HEK293 (cell line): ENCODE results near the gene ATP4A.

Experiments used
- CTCF ChIP-seq: fragments of 450-650 bp; formaldehyde crosslinking; IDR thresholded peaks from 2 replicates; pipeline ENCODE4 v1.5.1; 2016; ENCODE audit warnings: missing biosample characterization, missing genetic modification characterization
- GFI1B ChIP-seq: fragments of 450-650 bp; formaldehyde crosslinking; IDR thresholded peaks from 2 replicates; pipeline ENCODE4 v1.5.1; 2016; ENCODE audit warnings: missing biosample characterization, missing genetic modification characterization
- GLIS1 ChIP-seq: fragments of 450-650 bp; formaldehyde crosslinking; IDR thresholded peaks from 2 replicates; pipeline ENCODE4 v1.5.1; 2016; ENCODE audit warnings: missing biosample characterization, missing genetic modification characterization
- HIC1 ChIP-seq: fragments of 450-650 bp; formaldehyde crosslinking; IDR thresholded peaks from 2 replicates; pipeline ENCODE4 v1.5.1; 2016; ENCODE audit warnings: missing biosample characterization, missing genetic modification characterization
- KLF8 ChIP-seq: fragments of 450-650 bp; formaldehyde crosslinking; IDR thresholded peaks from 2 replicates; pipeline ENCODE4 v1.5.1; 2016; ENCODE audit warnings: missing biosample characterization, missing genetic modification characterization
- PRDM10 ChIP-seq: fragments of 450-650 bp; formaldehyde crosslinking; IDR thresholded peaks from 2 replicates; pipeline ENCODE4 v1.5.1; 2016; ENCODE audit warnings: missing biosample characterization, missing genetic modification characterization
- TSHZ1 ChIP-seq: fragments of 450-650 bp; formaldehyde crosslinking; IDR thresholded peaks from 2 replicates; pipeline ENCODE4 v1.5.1; 2016; ENCODE audit warnings: missing biosample characterization, missing genetic modification characterization, borderline replicate concordance
- YY2 ChIP-seq: fragments of 450-650 bp; formaldehyde crosslinking; IDR thresholded peaks from 2 replicates; pipeline ENCODE4 v1.5.1; 2016; ENCODE audit warnings: missing biosample characterization, missing genetic modification characterization
- ZFHX2 ChIP-seq: fragments of 450-650 bp; formaldehyde crosslinking; conservative IDR thresholded peaks from 2 replicates; pipeline ENCODE4 v1.5.1; 2016; ENCODE audit warnings: missing biosample characterization, missing genetic modification characterization
- ZIC2 ChIP-seq: fragments of 450-650 bp; formaldehyde crosslinking; IDR thresholded peaks from 2 replicates; pipeline ENCODE4 v1.5.1; 2016; ENCODE audit warnings: missing biosample characterization, missing genetic modification characterization
- ZNF112 ChIP-seq: fragments of 450-650 bp; formaldehyde crosslinking; IDR thresholded peaks from 2 replicates; pipeline ENCODE4 v1.5.0; 2017; ENCODE audit warnings: missing biosample characterization, missing genetic modification characterization
- ZNF211 ChIP-seq: fragments of 450-650 bp; formaldehyde crosslinking; IDR thresholded peaks from 2 replicates; pipeline ENCODE4 v1.5.1; 2016; ENCODE audit warnings: low read depth, missing biosample characterization, missing genetic modification characterization
- ZNF362 ChIP-seq: fragments of 450-650 bp; formaldehyde crosslinking; IDR thresholded peaks from 2 replicates; pipeline ENCODE4 v1.5.1; 2016; ENCODE audit warnings: missing biosample characterization, missing genetic modification characterization
- ZNF449 ChIP-seq: fragments of 450-650 bp; formaldehyde crosslinking; IDR thresholded peaks from 2 replicates; pipeline ENCODE4 v1.5.1; 2017; ENCODE audit warnings: missing biosample characterization, mild to moderate bottlenecking, missing genetic modification characterization, moderate library complexity
- ZNF513 ChIP-seq: fragments of 450-650 bp; IDR thresholded peaks from 2 replicates; pipeline ENCODE4 v1.5.1; 2018; ENCODE audit warnings: missing biosample characterization, missing genetic modification characterization
- ZNF558 ChIP-seq: fragments of 450-650 bp; formaldehyde crosslinking; IDR thresholded peaks from 2 replicates; pipeline ENCODE4 v1.5.1; 2016; ENCODE audit warnings: missing biosample characterization, missing genetic modification characterization
- ZNF561 ChIP-seq: fragments of 450-650 bp; IDR thresholded peaks from 2 replicates; pipeline ENCODE4 v1.5.1; 2018; ENCODE audit warnings: missing biosample characterization, missing genetic modification characterization, borderline replicate concordance
- ZNF639 ChIP-seq: fragments of 450-650 bp; formaldehyde crosslinking; IDR thresholded peaks from 2 replicates; pipeline ENCODE4 v1.5.1; 2016; ENCODE audit warnings: missing biosample characterization, missing genetic modification characterization
- ZNF658 ChIP-seq: fragments of 450-650 bp; formaldehyde crosslinking; IDR thresholded peaks from 2 replicates; pipeline ENCODE4; 2016; ENCODE audit warnings: missing biosample characterization, missing genetic modification characterization
- ZNF670 ChIP-seq: fragments of 450-650 bp; formaldehyde crosslinking; IDR thresholded peaks from 2 replicates; pipeline ENCODE4 v1.5.1; 2016; ENCODE audit warnings: missing biosample characterization, missing genetic modification characterization, low read depth
- ZNF837 ChIP-seq: fragments of 450-650 bp; formaldehyde crosslinking; IDR thresholded peaks from 2 replicates; pipeline ENCODE4 v1.5.1; 2016; ENCODE audit warnings: missing biosample characterization, missing genetic modification characterization

Gene ATP4A

GRCh38 chr19:35555301-35556005 is 8.0 kb downstream of the ATP4A start (continued):
- TF ChIP-seq PRDM10 (tag by site-specific recombination) (peak; percentile 58; the same call in 1 of the 2 replicates), GLIS1 (tag by site-specific recombination) (peak; percentile 91), GFI1B (tag by site-specific recombination) (no peak), ZNF112 (tag by site-specific recombination) (no peak), ZNF639 (tag by site-specific recombination) (no peak), ZNF362 (no peak), ZNF561 (tag by site-specific recombination) (no peak), ZIC2 (tag by site-specific recombination) (no peak), ZNF558 (tag by site-specific recombination) (no peak), ZNF658 (tag by site-specific recombination) (no peak), ZFHX2 (tag by site-specific recombination) (0 out of 2 replicates have a peak, but pooled peaks have one; percentile 7), HIC1 (no peak; the same call in 1 of the 2 replicates), KLF8 (tag by site-specific recombination) (no peak), YY2 (tag by site-specific recombination) (no peak), ZNF837 (no peak), ZNF513 (no peak), ZNF670 (no peak), CTCF (tag by site-specific recombination) (peak; percentile 88), ZNF449 (no peak), TSHZ1 (no peak), ZNF211 (no peak)
